Smooth muscle cell (in vitro differentiated cells): ENCODE results near the gene SH2D6. TPM values are rescaled to one million over a fixed set of nuclear protein-coding genes. Genes with fewer than 3 reads are reported as not detected.
A peak's percentile ranks its signal among the peaks of the same experiment; 100 is the strongest.
"Not testable (repeated sequence)": the region's sequence is repeated elsewhere in the genome, so short reads cannot be mapped to it uniquely, and the experiment has no call there.

Experiments
- DNase-seq: peaks from one replicate; lab custom pipeline; 2025; ENCODE audit not compliant: unreplicated experiment; lab: John Stamatoyannopoulos, UW
- H2AFZ ChIP-seq: fragments of 200-600 bp; sonication (generic); 2 replicates; pipeline ENCODE4 v1.6.0; 2016; ENCODE audit warnings: antibody characterized with exemption, low read depth, mild to moderate bottlenecking
- H3F3A ChIP-seq: fragments of 200-600 bp; sonication (generic); 2 replicates; pipeline ENCODE4 v1.6.0; 2017; ENCODE audit warnings: antibody characterized with exemption, low read depth
- H3K27ac ChIP-seq: fragments of 200-600 bp; sonication (generic); 2 replicates; pipeline ENCODE4 v1.5.1; 2016; ENCODE audit warnings: low read depth, mild to moderate bottlenecking
- H3K27me3 ChIP-seq: fragments of 200-600 bp; sonication (generic); 2 replicates; pipeline ENCODE4 v1.6.1; 2016; ENCODE audit warnings: low read depth, mild to moderate bottlenecking
- H3K36me3 ChIP-seq: fragments of 200-600 bp; sonication (generic); 2 replicates; pipeline ENCODE4 v1.5.1; 2016; ENCODE audit warnings: low read depth
- H3K4me1 ChIP-seq: fragments of 200-600 bp; sonication (generic); 2 replicates; pipeline ENCODE4 v1.5.1; 2016; ENCODE audit warnings: low read depth
- H3K4me2 ChIP-seq: fragments of 200-600 bp; sonication (generic); 2 replicates; pipeline ENCODE4 v1.6.0; 2016; ENCODE audit warnings: mild to moderate bottlenecking
- H3K4me3 ChIP-seq: fragments of 200-600 bp; sonication (generic); 2 replicates; pipeline ENCODE4 v1.5.1; 2016; ENCODE audit warnings: mild to moderate bottlenecking
- H3K79me2 ChIP-seq: fragments of 200-600 bp; sonication (generic); 2 replicates; pipeline ENCODE4 v1.6.0; 2016; ENCODE audit warnings: low read depth, mild to moderate bottlenecking
- H3K9ac ChIP-seq: fragments of 200-600 bp; sonication (generic); 2 replicates; pipeline ENCODE4 v1.6.0; 2016; ENCODE audit warnings: low read depth
- H3K9me3 ChIP-seq: fragments of 200-600 bp; sonication (generic); replicated peaks from 2 replicates; pipeline ENCODE4 v1.5.1; 2016; ENCODE audit warnings: low read depth
- H4K20me1 ChIP-seq: fragments of 200-600 bp; sonication (generic); 2 replicates; pipeline ENCODE4 v1.6.0; 2016; ENCODE audit warnings: low read depth
- CTCF ChIP-seq: fragments of 200-600 bp; sonication (generic); IDR thresholded peaks from 2 replicates; pipeline ENCODE4 v1.5.1; 2017; ENCODE audit warnings: borderline replicate concordance, mild to moderate bottlenecking, antibody characterized with exemption; ENCODE audit not compliant: insufficient read depth, poor library complexity, severe bottlenecking
- WGBS: methylation state at CpG from one replicate; pipeline ENCODE4 v1.1.7; 2016; ENCODE audit warnings: low lambda C conversion rate; 5-methylcytosine and 5-hydroxymethylcytosine counted together
- polyA plus RNA-seq: library from polyadenylated mRNA; unstranded; fragments of >200 nt; fragmentation: Nextera tagmentation; extraction: Ambion mirVana; gene quantifications from 2 replicates; pipeline ENCODE4 v1.2.1, GENCODE V29; 2016
- total RNA-seq: library from RNA; depleted of rRNA; stranded (reverse); fragments of >200 nt; gene quantifications from 2 replicates; pipeline ENCODE4 v1.2.3, GENCODE V29; 2014

SH2D6 gene
- total and polyA plus RNA-seq, 2 experiments from 2014 or later: not detected

GRCh38 chr2:85437488-85438200 is 19.1 kb downstream of the SH2D6 start:
- Histone ChIP-seq H3K4me1 (peaks cover 17% of the 10 kb centered on the region), H3K27me3 (no peaks in the 10 kb centered on the region), H3K36me3 (no peaks in the 10 kb centered on the region), H4K20me1 (no peaks in the 10 kb centered on the region), H3F3A (peaks cover 6% of the 10 kb centered on the region), H3K9ac (peak overlapping the region; percentile 92), H2AFZ (peak overlapping the region; percentile 61), H3K4me2 (peak overlapping the region; percentile 90), H3K79me2 (no peaks in the 10 kb centered on the region), H3K9me3 (no peaks in the 10 kb centered on the region), H3K4me3 (peak overlapping the region; percentile 52), H3K27ac (peak overlapping the region; percentile 97)
- 4% methylated on average over 23 of the region's 64 CpGs for WGBS
- peak; percentile 95 for DNase-seq
- TF ChIP-seq CTCF: no peak

GRCh38 chr2:85438201-85439024 is 19.9 kb downstream of the SH2D6 start:
- WGBS: 42% methylated on average over 14 of the region's 19 CpGs
- Histone ChIP-seq H3K9ac (peak overlapping the region; percentile 92), H2AFZ (peak overlapping the region; percentile 61), H4K20me1 (no peaks in the 10 kb centered on the region), H3K79me2 (no peaks in the 10 kb centered on the region), H3K36me3 (no peaks in the 10 kb centered on the region), H3K4me2 (peak overlapping the region; percentile 90), H3K27ac (peak overlapping the region; percentile 97), H3F3A (peaks cover 6% of the 10 kb centered on the region), H3K27me3 (no peaks in the 10 kb centered on the region), H3K4me1 (peaks cover 17% of the 10 kb centered on the region), H3K9me3 (no peaks in the 10 kb centered on the region), H3K4me3 (peak overlapping the region; percentile 52)
- DNase-seq: no peak
- TF ChIP-seq CTCF: no peak

- WGBS: 90% methylated on average over 6 of the region's 6 CpGs
- Histone ChIP-seq H3K79me2 (no peaks in the 10 kb centered on the region), H3F3A (peaks cover 6% of the 10 kb centered on the region), H3K36me3 (no peaks in the 10 kb centered on the region), H3K27me3 (no peaks in the 10 kb centered on the region), H3K9ac (peak overlapping the region; percentile 92), H3K27ac (peak overlapping the region; percentile 97), H2AFZ (no peak overlapping the region), H3K4me2 (no peak overlapping the region), H3K9me3 (no peaks in the 10 kb centered on the region), H3K4me1 (peaks cover 17% of the 10 kb centered on the region), H3K4me3 (no peak overlapping the region), H4K20me1 (no peaks in the 10 kb centered on the region)
- DNase-seq: no peak
- TF ChIP-seq CTCF: no peak
These were observed 20.5 kb downstream of the SH2D6 start for GRCh38 chr2:85439025-85439472.

GRCh38 chr2:85439569-85439968 is 21.1 kb downstream of the SH2D6 start:
- not testable (repeated sequence) for H3F3A ChIP-seq, DNase-seq, H3K9ac ChIP-seq, H2AFZ ChIP-seq, H3K79me2 ChIP-seq, H3K36me3 ChIP-seq, H3K27me3 ChIP-seq, H3K9me3 ChIP-seq, H3K4me2 ChIP-seq, H3K27ac ChIP-seq, H4K20me1 ChIP-seq, H3K4me3 ChIP-seq
- 93% methylated on average over 9 of the region's 9 CpGs for WGBS
- peaks cover 17% of the 10 kb centered on the region for H3K4me1 ChIP-seq
